Endothelial cell of umbilical vein (primary cell): ENCODE data around the gene HEATR5B. TPM values are rescaled to one million over a fixed set of nuclear protein-coding genes. Genes with fewer than 3 reads are reported as not detected.

Source experiments
- BruUV-seq: library from RNA; stranded (reverse); fragments of 400-500 nt; replicated peaks from 2 replicates; lab custom pipeline; 2021; lab: Mats Ljungman, UMichigan
- CTCF ChIA-PET: fragments of 300-600, 350-600 bp; sonication (Branson Sonifier 250); formaldehyde crosslinking; loops from one replicate; lab custom pipeline; 2021; ENCODE audit warnings: antibody characterized with exemption, inconsistent platforms; lab: Charles Lee
- POLR2A ChIA-PET: fragments of 300-600, 350-600 bp; sonication (Branson Sonifier 250); formaldehyde crosslinking; loops from one replicate; lab custom pipeline; 2021; ENCODE audit warnings: antibody characterized with exemption, inconsistent platforms; lab: Charles Lee
- DNase-seq: peaks from one replicate; pipeline ENCODE4 v3.0.0-alpha.2; 2011; ENCODE audit warnings: low read depth, low spot score
- FAIRE-seq: peaks from 2 replicates; lab custom pipeline; 2011; peaks lifted over from hg19 to GRCh38; lab: Jason Lieb, UNC
- H2AFZ ChIP-seq: 2 replicates; pipeline ENCODE4 v1.6.0; 2012; ENCODE audit warnings: low read depth, low read length, control low read depth, inconsistent platforms
- H3K27ac ChIP-seq: 2 replicates; pipeline ENCODE4 v1.5.1; 2011; ENCODE audit warnings: low read depth, mild to moderate bottlenecking, control low read depth, low read length, moderate library complexity; ENCODE audit not compliant: insufficient read depth
- H3K27me3 ChIP-seq, 2 experiments: 2 replicates each; pipeline versions ENCODE4 v1.6.0 to v1.6.1; 2011; ENCODE audit warnings: low read length in 2 of 2, mixed read lengths in 1 of 2; ENCODE audit not compliant: control insufficient read depth in 2 of 2, insufficient read depth in 2 of 2
- H3K36me3 ChIP-seq, 2 experiments: 2 replicates in 1 of 2; 3 replicates in 1 of 2; pipeline ENCODE4 v1.5.1; 2011; ENCODE audit warnings: low read length in 2 of 2, mild to moderate bottlenecking in 1 of 2, moderate library complexity in 1 of 2; ENCODE audit not compliant: control insufficient read depth in 2 of 2, insufficient read depth in 2 of 2; ENCODE audit errors: extremely low read depth in 1 of 2
- H3K4me1 ChIP-seq: 3 replicates; pipeline ENCODE4 v1.5.1; 2011; ENCODE audit warnings: mild to moderate bottlenecking, low read length; ENCODE audit not compliant: control insufficient read depth, insufficient read depth; ENCODE audit errors: extremely low read depth
- H3K4me2 ChIP-seq: 2 replicates; pipeline ENCODE4 v1.6.1; 2011; ENCODE audit warnings: low read length, control low read depth, mixed read lengths; ENCODE audit not compliant: insufficient read depth
- H3K4me3 ChIP-seq, 3 experiments: fragments of 200-600 bp in 1 of 3; sonication (generic), shearing (Covaris generic) in 1 of 3; replicated peaks in 1 of 3; 2 replicates each; pipeline ENCODE4 v1.5.1; 2011 to 2016; ENCODE audit warnings: control low read depth in 3 of 3, low read length in 3 of 3, mild to moderate bottlenecking in 2 of 3, inconsistent platforms in 1 of 3, low read depth in 1 of 3, moderate library complexity in 1 of 3; ENCODE audit not compliant: insufficient read depth in 1 of 3
- H3K79me2 ChIP-seq: 2 replicates; pipeline ENCODE4 v1.6.0; 2012; ENCODE audit warnings: low read length, inconsistent platforms; ENCODE audit not compliant: control insufficient read depth, insufficient read depth
- H3K9ac ChIP-seq: replicated peaks from 2 replicates; pipeline ENCODE3; 2011; ENCODE audit warnings: low read length, control low read depth; ENCODE audit not compliant: insufficient read depth; ENCODE audit errors: extremely low read depth
- H3K9me1 ChIP-seq: replicated peaks from 3 replicates; pipeline ENCODE4 v1.6.0; 2011; ENCODE audit warnings: mild to moderate bottlenecking, low read length; ENCODE audit not compliant: control insufficient read depth, insufficient read depth; ENCODE audit errors: extremely low read depth
- H3K9me3 ChIP-seq: replicated peaks from 2 replicates; pipeline ENCODE4 v1.5.1; 2012; ENCODE audit warnings: low read length, inconsistent platforms; ENCODE audit not compliant: control insufficient read depth, insufficient read depth
- H4K20me1 ChIP-seq: replicated peaks from 2 replicates; pipeline ENCODE3; 2011; ENCODE audit warnings: mild to moderate bottlenecking, low read length; ENCODE audit not compliant: control insufficient read depth, insufficient read depth; ENCODE audit errors: extremely low read depth
- EZH2 ChIP-seq: IDR thresholded peaks from 2 replicates; pipeline ENCODE4 v1.6.1; 2012; ENCODE audit warnings: borderline replicate concordance, low read depth, mild to moderate bottlenecking, moderate library complexity, low read length, inconsistent platforms; ENCODE audit not compliant: severe bottlenecking
- FOS ChIP-seq: IDR thresholded peaks from 2 replicates; pipeline ENCODE4 v1.6.1; 2011; ENCODE audit warnings: mild to moderate bottlenecking, low read length, moderate library complexity, borderline replicate concordance; ENCODE audit not compliant: insufficient read depth
- GATA2 ChIP-seq: IDR thresholded peaks from 2 replicates; pipeline ENCODE4 v1.7.0; 2011; ENCODE audit warnings: low read depth, mild to moderate bottlenecking, moderate library complexity, mixed read lengths, low read length; ENCODE audit not compliant: insufficient read length, insufficient read depth
- JUN ChIP-seq: IDR thresholded peaks from 2 replicates; pipeline ENCODE4 v1.6.1; 2011; ENCODE audit warnings: borderline replicate concordance, low read depth; ENCODE audit not compliant: insufficient read length, insufficient read depth
- MYC ChIP-seq: IDR thresholded peaks from one replicate; pipeline ENCODE4 v1.6.1; 2011; ENCODE audit warnings: mild to moderate bottlenecking, low read depth, low read length
- POLR2A ChIP-seq: IDR thresholded peaks from 2 replicates; pipeline ENCODE4 v1.6.1; 2012; ENCODE audit warnings: low read depth, mild to moderate bottlenecking, control low read depth, low read length
- POLR2AphosphoS5 ChIP-seq: IDR thresholded peaks from 2 replicates; pipeline ENCODE4 v1.6.1; 2012; ENCODE audit warnings: low read depth, mild to moderate bottlenecking, control low read depth, low read length, moderate library complexity; ENCODE audit not compliant: insufficient read depth
- dilution Hi-C: fragments of 300-500 bp; cut with MboI; formaldehyde crosslinking; loops from one replicate; pipeline ENCODE4 v1.15.0; 2019; ENCODE audit warnings: low sequenced_read_pairs; ENCODE audit not compliant: extremely low pct_ligation_motif_present
- intact Hi-C: fragments of 100-400 bp; cut with micrococcal nuclease; formaldehyde crosslinking; loops from one replicate; pipeline ENCODE4 v1.10.0; 2022
- polyA plus RNA-seq, 4 experiments: library from polyadenylated mRNA; depleted of rRNA in 3 of 4; stranded (reverse) in 3 of 4; unstranded in 1 of 4; fragments of >200 nt; gene quantifications; 2 replicates each; pipeline versions ENCODE4 v1.2.1 to v1.2.3, GENCODE V29; 2011 to 2012; ENCODE audit warnings: missing spikeins in 1 of 4
- total RNA-seq: library from RNA; stranded (reverse); gene quantifications from 2 replicates; pipeline ENCODE4 v1.2.3, GENCODE V29; 2021
- TF ChIP-seq, protein P1 (sequence below), 2 donors: IDR thresholded peaks; 1 replicate in 1 of 2; 2 replicates in 1 of 2; pipeline ENCODE4 v1.5.1; 2011; ENCODE audit warnings: low read length in 2 of 2, mild to moderate bottlenecking in 2 of 2, moderate library complexity in 2 of 2, control low read depth in 1 of 2, inconsistent platforms in 1 of 2, low read depth in 1 of 2; ENCODE audit not compliant: insufficient read depth in 1 of 2; ENCODE audit errors: extremely low read depth in 1 of 2
- TF ChIP-seq, protein P2 (sequence below): IDR thresholded peaks from 2 replicates; pipeline ENCODE4 v1.6.1; 2011; ENCODE audit not compliant: insufficient read depth, insufficient read length

The HEATR5B gene
- total and polyA plus RNA-seq, 2 donors (not counting 3 experiments of a cell fraction or from before 2014, with no cell fraction given) = 16.1 to 22.5 TPM

DNA sequence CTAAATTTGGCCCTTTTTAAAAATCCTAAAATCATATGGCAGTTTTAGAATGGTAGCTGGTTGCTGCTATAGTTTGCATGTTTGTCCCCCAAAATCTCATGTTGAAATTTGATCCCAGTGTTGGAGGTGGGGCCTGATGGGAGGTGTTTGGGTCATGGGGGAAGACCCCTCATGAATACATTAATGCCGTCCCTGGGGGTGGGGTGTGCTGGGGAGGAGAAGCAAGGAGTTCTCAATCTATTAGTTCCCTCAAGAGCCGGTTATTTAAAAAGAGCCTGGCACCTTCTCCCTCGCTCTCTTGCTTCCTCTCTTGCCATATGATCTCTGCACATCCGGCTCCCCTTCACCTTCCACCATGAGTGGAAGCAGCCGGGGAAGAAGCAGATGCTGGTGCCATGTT lies 21.0 kb upstream of the HEATR5B start:
- Histone ChIP-seq H3K27me3 (no peaks in the 10 kb centered on the region), H3K36me3 (peaks cover 5 to 8% of the 10 kb centered on the region in 2 experiments), H3K9me1 (no peaks in the 10 kb centered on the region), H3K9me3 (no peaks in the 10 kb centered on the region), H3K79me2 (no peaks in the 10 kb centered on the region), H3K27ac (no peak overlapping the region), H3K4me2 (no peak overlapping the region), H3K9ac (no peak overlapping the region), H4K20me1 (no peaks in the 10 kb centered on the region), H2AFZ (no peak overlapping the region), H3K4me3 (no peak overlapping the region), H3K4me1 (peaks cover 15% of the 10 kb centered on the region)
- dilution Hi-C loops = no loop called here
- POLR2A ChIA-PET = interaction anchor here (0.6 kb wide), 1 partner anchor 143 kb away, joined by 4 read pairs; no protein-coding TSS in a partner anchor
- TF ChIP-seq POLR2AphosphoS5 = no peak
- TF ChIP-seq POLR2A = no peak
- no peak for TF ChIP-seq EZH2
- no peak for TF ChIP-seq MYC
- TF ChIP-seq FOS = no peak
- no peak for TF ChIP-seq JUN
- TF ChIP-seq, protein P1, sequence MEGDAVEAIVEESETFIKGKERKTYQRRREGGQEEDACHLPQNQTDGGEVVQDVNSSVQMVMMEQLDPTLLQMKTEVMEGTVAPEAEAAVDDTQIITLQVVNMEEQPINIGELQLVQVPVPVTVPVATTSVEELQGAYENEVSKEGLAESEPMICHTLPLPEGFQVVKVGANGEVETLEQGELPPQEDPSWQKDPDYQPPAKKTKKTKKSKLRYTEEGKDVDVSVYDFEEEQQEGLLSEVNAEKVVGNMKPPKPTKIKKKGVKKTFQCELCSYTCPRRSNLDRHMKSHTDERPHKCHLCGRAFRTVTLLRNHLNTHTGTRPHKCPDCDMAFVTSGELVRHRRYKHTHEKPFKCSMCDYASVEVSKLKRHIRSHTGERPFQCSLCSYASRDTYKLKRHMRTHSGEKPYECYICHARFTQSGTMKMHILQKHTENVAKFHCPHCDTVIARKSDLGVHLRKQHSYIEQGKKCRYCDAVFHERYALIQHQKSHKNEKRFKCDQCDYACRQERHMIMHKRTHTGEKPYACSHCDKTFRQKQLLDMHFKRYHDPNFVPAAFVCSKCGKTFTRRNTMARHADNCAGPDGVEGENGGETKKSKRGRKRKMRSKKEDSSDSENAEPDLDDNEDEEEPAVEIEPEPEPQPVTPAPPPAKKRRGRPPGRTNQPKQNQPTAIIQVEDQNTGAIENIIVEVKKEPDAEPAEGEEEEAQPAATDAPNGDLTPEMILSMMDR (IDR thresholded peaks at IDR 0.05; ENCODE audit: extremely low read depth in 1 of 2, insufficient read depth in 1 of 2, low read depth in 1 of 2, low read length in 2 of 2) = no peak
- TF ChIP-seq, protein P2, sequence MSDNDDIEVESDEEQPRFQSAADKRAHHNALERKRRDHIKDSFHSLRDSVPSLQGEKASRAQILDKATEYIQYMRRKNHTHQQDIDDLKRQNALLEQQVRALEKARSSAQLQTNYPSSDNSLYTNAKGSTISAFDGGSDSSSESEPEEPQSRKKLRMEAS = no peak
- no peak for TF ChIP-seq GATA2
- CTCF ChIA-PET = interaction anchor here (1.1 kb wide), 1 partner anchor 28 kb away, joined by 3 read pairs; no protein-coding TSS in a partner anchor
- intact Hi-C loops = no loop called here
- BruUV-seq = TSS peak; percentile 2
- no peak for DNase-seq
- no peak for FAIRE-seq
